ENCODE data around the gene TRIAP1.

GRCh38 chr12:120483621-120484020, 37.4 kb upstream of the TRIAP1 start:
- TF ChIP-seq, protein P1, sequence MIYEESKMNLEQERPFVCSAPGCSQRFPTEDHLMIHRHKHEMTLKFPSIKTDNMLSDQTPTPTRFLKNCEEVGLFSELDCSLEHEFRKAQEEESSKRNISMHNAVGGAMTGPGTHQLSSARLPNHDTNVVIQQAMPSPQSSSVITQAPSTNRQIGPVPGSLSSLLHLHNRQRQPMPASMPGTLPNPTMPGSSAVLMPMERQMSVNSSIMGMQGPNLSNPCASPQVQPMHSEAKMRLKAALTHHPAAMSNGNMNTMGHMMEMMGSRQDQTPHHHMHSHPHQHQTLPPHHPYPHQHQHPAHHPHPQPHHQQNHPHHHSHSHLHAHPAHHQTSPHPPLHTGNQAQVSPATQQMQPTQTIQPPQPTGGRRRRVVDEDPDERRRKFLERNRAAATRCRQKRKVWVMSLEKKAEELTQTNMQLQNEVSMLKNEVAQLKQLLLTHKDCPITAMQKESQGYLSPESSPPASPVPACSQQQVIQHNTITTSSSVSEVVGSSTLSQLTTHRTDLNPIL (CRISPR knock-in tag; IDR thresholded peaks at IDR 0.05; ENCODE audit: low read depth), result no peak
- TF ChIP-seq RARB (CRISPR knock-in tag; IDR thresholded peaks at IDR 0.05) (no peak), CSDC2 (CRISPR knock-in tag; IDR thresholded peaks at IDR 0.05) (no peak), ARNTL (CRISPR knock-in tag; IDR thresholded peaks at IDR 0.05; ENCODE audit: borderline replicate concordance, low read depth) (no peak), ZFP3 (CRISPR knock-in tag; IDR thresholded peaks at IDR 0.05) (no peak), TSHZ2 (CRISPR knock-in tag; IDR thresholded peaks at IDR 0.05) (no peak), BACH2 (CRISPR knock-in tag; IDR thresholded peaks at IDR 0.05; ENCODE audit: borderline replicate concordance) (no peak), POU6F1 (CRISPR knock-in tag; IDR thresholded peaks at IDR 0.05; ENCODE audit: borderline replicate concordance, low read depth) (no peak)

Measured in SK-N-SH treated with all-trans-retinoic acid at 6 μM for 48 hours (cell line).